GM21390 (cell line): Measurements from ENCODE around the gene SUPT3H.
A peak's percentile ranks its signal among the peaks of the same experiment; 100 is the strongest.
"Not testable (repeated sequence)": the region's sequence is repeated elsewhere in the genome, so short reads cannot be mapped to it uniquely, and the experiment has no call there.

Source experiments
- ATAC-seq: cut with Tn5 transposase; IDR thresholded peaks from one replicate; pipeline ENCODE4 v1.9.1; 2021; ENCODE audit not compliant: unreplicated experiment

SUPT3H gene

DNA sequence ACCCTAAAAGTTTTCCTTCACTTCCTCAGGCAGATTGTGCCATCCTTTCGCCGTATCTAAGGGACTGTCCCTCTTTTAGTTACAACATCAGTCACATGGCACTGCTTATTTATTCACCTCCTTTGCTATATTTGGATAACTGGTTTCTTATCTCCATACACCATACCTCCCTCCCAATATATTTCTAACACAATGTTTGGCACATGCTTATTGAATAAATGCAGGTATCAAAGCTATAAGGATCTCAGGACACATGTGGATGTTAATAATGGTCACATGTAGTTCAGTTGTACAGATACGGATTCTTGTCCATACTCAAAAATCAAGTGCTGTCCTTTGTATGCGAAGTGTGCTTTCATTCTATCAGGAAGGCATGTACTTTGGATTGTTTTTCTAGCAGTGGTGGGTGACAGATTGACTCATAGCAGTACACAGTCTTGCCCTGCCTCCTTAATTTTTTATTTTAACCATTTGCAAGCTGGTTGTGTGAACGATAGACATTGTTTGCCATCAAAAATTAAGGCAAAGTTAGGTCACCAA, 456.7 kb downstream of the SUPT3H start:
- no peak for ATAC-seq

DNA sequence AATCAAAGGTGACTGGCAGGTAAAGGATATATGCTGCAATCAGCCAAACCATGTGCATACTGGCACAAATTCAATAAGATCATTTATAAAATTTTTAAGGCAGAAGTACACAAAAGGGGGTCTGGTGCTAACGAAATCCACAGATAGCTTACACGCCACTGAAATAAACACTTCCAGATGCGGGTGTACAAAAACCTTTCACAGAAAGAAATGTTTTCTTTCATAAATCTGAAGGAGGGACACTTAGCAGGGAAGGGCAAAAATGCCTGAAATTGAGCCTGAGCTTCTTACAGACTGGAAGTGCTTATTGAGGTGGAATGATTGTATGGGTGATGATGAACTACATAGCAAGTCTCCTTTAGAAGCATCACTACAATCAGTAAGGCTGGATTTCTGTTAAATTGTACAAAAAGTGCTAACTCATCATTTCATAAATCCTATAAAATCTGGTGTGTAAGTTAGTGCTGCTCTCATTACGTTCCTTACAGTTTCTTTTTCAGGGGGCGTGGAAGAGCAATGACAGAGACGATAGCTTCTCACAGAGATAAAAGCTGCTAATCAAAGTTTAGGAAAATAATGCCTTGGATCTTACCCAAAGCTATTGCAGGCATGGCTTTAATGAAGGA, 458.9 kb downstream of the SUPT3H start:
- no peak for ATAC-seq

DNA sequence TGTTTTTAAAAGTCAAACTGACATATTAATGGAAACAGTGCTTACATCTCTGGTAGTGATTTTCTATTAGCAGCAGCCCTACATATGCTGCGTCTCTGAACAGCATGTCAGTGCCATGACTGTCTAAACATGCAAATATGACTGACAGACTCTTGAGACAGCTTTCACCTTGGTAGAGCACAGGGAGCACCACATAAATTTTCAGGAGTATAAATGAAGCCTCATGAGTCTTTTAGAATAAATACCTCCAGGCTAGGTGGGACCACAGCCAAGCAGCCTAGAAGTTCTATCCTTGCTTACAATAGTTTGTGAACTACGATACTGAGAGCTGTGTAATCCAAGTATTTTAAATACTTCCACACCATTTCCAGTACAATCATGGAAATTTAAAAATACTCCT, 460.3 kb downstream of the SUPT3H start:
- no peak for ATAC-seq

DNA sequence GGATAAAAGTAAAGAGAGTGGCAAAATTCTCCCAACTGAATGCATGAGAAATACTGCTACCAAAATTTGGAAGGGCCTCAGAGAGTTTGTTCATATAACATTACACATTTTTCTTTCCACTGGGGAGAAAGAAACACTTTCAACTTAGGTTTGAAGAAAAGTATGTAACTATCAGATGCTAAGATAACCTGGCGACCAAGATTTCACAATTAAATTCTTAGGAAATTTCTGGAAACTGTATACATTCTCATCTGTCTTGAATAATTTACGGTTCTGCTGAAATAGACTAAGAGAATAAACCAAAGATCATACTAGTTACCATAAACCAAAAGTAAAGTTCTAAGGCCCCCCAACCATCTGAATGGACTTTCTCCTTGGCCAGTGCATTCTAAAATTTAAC, 462.6 kb downstream of the SUPT3H start:
- no peak for ATAC-seq

DNA sequence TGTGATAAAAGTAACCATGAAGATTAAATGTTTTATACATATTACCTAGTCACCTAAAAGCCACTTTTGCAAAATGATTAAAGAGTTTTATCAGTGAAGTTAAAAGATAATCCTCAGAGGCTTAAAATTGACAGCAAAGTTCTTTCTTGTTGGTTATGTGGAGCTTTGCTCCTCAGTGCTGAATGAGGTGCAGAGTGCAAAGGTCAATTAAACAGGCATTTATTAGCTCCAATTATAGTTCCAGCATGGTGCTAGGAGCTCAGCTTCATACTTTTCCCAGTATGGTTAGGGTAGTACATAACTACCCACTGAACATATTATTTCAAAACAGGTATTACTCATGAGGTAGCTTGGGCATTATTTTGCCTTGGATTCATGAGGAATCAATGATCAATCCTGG, 463.6 kb downstream of the SUPT3H start:
- ATAC-seq = no peak

DNA sequence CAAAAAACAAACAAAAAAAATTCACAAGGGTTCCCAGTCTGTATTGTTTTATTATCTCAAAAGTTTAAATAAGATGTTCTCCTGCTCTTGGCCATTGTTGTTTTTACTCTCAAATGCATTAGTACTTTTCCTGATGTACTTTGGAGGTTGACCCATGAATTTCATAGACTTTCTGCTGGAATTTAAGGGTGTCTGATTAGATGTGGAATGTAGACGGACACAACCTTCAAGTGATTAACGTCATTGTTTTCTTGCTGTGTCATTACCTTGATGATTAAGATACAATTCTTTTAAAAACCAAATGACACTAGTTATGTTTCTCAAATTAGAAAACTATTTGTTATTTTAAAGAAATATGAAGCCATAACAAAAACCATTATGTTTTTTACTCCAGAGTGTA, 471.0 kb downstream of the SUPT3H start:
- ATAC-seq = no peak

DNA sequence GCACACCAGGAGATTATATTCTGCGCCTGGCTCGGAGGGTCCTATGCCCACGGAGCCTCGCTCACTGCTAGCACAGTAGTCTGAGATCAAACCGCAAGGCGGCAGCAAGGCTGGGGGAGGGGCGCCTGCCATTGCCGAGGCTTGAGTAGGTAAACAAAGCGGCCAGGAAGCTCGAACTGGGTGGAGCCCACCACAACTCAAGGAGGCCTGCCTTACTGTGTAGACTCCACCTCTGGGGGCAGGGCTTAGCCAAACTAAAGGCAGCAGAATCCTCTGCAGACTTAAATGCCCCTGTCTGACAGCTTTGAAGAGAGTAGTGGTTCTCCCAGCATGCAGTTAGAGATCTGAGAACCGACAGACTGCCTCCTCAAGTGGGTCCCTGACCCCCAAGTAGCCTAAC, 477.4 kb downstream of the SUPT3H start:
- ATAC-seq = not testable (repeated sequence)

DNA sequence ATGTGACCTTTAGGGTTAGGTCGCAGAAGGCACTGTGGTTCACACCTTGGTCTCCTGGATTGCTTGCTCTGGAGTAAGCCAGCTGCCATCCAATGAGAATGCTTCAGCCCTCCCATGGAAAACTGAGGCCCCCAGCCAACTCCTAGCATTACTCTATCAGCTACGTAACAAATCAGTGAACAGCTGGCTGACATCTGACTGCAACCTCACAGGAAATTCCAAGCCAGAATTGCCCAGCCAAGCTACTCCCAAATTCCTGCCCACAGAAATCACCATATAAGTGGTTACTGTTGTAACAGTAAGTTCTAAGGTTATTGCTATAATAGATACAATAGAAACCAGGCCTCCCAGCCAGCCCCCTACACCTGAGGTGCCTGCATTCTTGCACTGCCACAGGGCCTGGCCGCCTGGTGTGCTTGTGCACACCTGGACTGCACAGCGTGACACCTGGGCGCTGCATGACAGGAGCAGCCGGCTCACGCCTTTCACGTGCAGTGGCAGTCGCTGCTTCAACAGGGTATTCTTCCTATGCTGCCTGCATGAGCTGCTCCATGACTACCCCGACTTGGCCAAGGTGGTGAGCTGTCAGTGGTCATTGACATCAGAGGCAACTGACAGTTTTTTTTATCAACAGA, 479.3 kb downstream of the SUPT3H start:
- no peak for ATAC-seq

DNA sequence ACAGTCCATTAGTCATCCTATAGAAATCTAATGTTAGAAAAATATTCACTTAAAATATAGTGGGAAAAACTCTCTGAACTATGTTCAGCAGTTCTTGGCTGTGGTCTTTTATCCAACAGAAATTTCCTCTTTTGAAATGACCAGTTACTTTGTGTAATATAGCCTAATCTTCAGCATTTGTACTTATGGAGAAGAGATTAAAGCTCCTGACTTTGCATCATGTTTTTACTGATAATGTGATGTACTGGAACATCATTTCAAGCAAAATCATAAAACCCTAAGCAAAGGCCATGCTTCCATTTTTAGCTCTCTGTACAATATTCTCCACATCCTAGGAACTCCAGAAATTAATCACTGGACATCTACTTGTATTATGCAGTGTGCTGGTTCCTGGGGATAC, 480.4 kb downstream of the SUPT3H start:
- ATAC-seq = no peak

DNA sequence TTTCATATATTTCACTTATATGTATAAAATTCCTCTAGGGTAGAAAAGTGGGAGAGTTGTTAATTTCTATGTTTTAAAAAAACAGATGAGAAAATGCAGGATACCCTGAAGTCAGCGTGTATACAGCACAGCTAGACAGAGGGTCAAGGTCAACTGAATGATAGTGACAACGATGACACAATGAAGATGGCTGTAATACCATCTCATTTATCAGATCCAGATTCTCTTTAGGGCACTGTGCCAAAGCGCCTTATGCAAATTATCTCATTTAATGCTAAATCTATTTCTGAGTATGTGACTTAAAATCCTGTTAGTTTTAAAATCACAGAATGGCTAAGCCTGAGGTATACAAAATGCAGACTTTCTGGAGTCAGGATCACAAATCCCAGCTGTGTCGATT, 481.0 kb downstream of the SUPT3H start:
- no peak for ATAC-seq

DNA sequence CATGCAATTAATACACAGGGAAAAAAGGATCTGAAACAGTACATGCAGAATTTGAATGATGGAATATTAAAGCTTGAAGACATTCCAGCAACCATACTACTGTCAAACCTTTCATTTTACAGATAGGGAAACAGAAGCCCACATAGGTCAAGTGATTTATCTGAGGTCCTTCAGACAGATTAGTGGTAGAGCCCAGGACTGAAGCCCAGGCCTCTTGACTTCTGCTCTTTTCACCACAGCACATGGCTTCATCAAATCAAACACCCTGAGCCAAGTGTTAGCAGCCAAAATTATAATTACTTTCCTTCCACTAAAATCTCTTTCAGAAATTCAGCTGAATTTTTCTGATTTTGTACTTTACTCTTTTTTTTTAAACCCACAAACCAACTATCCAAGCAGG, 485.2 kb downstream of the SUPT3H start:
- no peak for ATAC-seq

DNA sequence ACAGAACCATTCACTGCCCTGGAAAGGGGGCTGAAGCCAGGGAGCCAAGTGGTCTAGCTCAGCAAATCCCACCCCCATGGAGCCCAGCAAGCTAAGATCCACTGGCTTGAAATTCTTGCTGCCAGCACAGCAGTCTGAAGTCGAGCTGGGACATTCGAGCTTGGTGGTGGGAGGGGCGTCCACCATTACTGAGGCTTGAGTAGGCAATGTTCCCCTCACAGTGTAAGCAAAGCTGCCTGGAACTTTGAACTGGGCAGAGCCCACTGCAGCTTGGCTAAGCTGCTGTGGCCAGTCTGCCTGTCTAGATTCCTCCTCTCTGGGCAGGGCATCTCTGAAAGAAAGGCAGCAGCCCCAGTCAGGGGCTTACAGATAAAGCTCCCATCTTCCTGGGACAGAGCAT, 498.7 kb downstream of the SUPT3H start:
- ATAC-seq = not testable (repeated sequence)

DNA sequence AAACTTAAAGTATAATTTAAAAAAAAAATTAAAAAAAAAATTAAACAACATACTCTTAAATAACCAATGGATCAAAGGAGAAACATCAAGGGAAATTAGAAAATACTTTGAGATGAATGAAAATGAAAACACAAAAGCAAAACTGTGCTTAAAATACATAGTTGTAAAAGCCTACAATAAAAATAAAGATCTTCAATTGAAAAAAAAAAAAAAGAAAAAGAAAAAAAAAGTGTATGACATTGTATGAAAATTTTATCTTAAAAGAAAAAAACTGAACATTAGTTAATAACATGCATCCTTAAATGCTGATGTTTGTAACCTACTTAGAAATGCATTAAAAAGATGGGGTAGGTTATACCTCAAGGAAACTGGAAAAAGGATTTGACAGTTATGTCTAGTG, 501.1 kb downstream of the SUPT3H start:
- not testable (repeated sequence) for ATAC-seq

DNA sequence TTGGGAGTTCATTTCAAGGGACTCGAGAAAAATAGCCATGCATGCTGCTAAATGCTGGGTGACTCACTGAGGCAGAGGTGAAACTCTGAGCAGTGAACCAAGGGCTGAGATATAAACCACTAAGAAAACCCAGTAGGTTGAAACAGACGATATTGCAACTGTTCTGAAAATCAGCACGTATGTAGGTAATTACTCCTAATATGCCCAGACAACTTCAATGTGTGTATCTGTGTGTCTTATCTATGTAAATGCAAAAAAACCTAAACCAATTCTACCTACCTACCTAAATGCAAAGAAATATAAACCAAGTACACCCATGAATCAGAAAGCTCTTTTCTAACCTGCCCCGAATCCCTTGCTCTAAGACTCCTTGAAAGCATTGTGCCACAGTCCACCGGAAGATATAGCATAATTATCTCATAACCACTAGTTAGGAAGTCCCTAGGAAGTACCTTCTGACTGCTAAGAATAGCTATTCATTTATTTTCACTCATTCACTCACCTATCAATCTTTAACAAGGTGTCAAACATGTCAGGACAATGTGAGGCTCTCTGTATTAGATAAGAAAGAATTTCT, 508.3 kb downstream of the SUPT3H start:
- peak; percentile 77 for ATAC-seq

DNA sequence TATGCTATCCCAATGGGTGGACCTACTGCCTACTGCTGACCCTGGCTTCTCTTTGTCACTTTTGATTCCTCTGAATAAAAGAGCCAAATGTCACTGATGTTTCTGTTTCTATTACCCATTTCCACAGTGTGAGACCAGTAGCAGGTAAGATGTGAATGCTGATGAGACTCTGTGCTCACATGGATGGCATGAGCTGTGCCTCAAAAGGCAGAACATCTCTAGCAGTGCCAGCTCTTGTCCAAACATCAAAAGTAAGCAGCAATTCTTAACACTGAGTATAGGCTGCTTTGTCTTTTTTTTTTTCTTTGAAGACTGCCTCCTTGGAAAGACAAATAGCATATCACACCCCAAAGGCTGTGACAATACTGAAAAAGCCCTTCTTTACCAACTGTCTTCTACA, 508.8 kb downstream of the SUPT3H start:
- peak; percentile 22 for ATAC-seq

DNA sequence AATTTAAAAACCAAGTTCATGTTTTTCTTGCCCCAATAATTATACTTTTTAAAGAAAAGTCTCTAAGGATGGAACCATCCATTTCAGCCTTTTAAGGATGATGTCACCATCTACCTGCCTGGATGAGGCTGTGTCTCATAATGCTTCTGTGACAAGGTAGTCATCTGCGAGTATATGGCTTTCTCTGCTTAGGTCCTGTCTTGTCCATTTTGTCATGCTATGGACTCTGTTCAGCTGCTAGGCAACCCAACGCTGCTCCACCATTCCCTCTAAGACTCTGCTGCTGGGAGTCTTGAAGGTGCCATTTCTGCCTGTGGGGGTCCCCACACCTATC, 509.4 kb downstream of the SUPT3H start:
- ATAC-seq = peak; percentile 43

DNA sequence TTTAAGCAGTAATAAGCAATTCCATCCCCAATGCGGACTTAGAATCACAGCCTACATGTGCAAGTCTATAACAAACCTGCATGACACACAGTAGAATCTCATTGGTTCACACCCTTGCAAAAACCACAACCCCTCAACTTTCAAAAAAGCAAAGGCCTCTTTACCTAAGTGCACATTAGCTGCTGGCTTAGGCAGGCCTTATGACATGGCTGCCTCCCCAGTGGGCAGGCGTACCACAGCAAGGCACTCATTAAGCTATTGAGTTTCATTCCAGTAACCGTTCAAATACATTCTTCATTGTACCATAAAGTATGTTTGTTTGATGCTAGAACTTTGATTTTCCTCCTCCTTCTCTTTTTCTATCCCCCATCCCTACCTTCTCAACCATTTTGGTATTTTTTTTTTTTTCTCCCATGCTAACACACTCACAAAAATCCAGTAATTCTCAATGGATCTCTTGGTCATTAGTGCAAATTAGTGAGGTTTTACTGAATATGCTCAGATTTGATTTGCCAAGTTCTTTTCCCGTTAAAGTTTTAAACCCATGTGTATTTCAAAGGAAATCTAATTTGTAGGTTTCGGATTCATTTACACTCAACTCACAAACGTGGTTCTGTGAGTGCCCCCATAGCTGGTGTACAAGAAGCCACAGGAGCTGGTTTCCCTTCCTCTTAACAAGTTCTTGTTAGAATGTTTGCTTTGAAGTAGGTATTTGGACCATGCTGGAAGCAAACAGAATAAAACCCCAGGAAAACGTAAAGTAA, 510.0 kb downstream of the SUPT3H start:
- ATAC-seq = peak; percentile 65

DNA sequence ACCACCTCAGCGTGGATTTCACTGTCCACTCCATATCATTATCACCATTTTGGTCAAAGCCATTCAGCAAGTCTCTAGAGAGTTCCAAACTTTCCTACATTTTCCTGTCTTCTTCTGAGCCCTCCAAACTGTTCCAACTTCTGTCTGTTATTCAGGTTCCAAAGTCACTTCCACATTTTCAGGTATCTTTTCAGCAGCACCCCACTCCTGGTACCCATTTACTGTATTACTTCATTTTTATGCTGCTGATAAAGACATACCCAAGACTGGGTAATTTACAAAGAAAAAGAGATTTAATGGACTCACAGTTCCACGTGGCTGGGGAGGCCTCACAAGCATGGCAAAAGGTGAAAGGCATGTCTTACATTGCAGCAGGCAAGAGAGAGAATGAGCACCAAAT, 512.5 kb downstream of the SUPT3H start:
- not testable (repeated sequence) for ATAC-seq

DNA sequence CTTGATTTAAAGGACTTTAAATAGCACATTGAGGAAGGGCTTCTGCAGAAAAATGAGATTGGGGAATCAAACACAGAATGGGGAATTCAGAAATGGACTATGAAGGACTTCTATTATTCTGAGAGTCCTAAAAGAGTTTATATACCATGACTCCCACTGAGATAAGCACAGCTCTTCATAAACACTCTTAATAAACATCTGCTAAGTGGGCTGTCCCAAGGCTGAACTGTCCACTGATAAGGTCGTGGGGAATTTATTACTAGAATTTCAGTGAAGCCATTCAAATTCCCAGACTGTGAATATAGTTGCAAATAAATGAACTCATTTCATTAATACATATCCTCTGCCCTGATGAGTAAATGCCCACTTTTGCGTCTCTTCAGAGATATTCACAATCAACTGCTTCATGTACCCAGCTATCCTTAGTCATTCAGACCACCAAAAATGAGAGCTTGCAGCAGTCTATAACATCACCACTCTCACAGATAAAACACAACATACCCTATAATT, 517.8 kb downstream of the SUPT3H start:
- no peak for ATAC-seq

DNA sequence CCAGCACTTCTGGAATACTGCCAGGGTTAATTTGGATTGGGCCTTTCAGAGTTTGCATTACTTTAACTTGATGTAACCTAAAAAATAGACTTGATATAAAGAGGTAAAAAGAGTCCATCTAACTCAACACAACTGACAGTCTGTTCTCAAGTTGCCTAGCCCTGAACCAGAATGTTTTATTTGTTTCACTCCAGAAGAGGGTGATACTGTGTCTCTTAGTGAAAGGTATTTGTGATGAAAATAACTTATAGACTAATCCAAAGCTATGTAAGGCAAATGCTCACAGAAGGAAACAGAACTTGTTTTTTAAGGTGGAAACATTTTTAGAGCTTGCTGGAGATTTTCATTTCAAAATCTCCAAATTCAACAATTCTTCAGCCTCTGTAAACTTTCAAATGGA, 518.7 kb downstream of the SUPT3H start:
- no peak for ATAC-seq

DNA sequence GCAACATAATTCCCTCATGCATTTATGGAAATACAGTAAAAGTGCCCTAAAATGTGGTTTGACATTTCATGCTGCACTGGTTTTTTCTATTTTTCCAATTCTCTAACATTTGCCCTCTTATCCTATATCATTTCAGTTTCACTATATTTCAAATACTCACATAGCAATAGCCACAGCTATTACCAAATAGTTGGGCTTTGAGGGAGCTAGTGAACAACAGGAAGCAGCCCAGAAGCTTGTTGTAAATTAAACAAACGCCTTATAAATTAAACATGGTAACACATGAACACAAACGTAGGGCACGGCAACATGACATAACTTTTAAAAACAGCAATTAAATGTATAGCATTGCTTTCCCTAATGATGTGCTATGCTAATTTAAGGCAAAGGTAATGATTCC, 521.3 kb downstream of the SUPT3H start:
- ATAC-seq = no peak
